ENCODE results near the gene G0S2.

The G0S2 gene

GRCh38 chr1:209674957-209675564 is at the start of gene G0S2:
G0S2 (plus strand) TSS chr1:209675412; CDS start chr1:209675685, 273 bp downstream.
- peak; percentile 1 for TF ChIP-seq CTCF (conservative IDR thresholded peaks at IDR 0.05; ENCODE audit: low read depth, low read length)
- peak within 1 kb of the TSS; percentile 42 for H3K4me3 ChIP-seq (ENCODE audit: low read length)
- no peak for DNase-seq (ENCODE audit: low read depth)

GRCh38 chr1:209625791-209626285 is 49.4 kb upstream of the G0S2 start:
- peak; percentile 33 for DNase-seq (ENCODE audit: low read depth)
- TF ChIP-seq CTCF (conservative IDR thresholded peaks at IDR 0.05; ENCODE audit: low read depth, low read length) = no peak
- H3K4me3 ChIP-seq (ENCODE audit: low read length) = no peak overlapping the region

GRCh38 chr1:209626346-209627026 is 48.7 kb upstream of the G0S2 start:
- TF ChIP-seq CTCF (conservative IDR thresholded peaks at IDR 0.05; ENCODE audit: low read depth, low read length) = no peak
- no peak overlapping the region for H3K4me3 ChIP-seq (ENCODE audit: low read length)
- no peak for DNase-seq (ENCODE audit: low read depth)

- H3K4me3 ChIP-seq (ENCODE audit: low read length) = no peak overlapping the region
- no peak for DNase-seq (ENCODE audit: low read depth)
- no peak for TF ChIP-seq CTCF (conservative IDR thresholded peaks at IDR 0.05; ENCODE audit: low read depth, low read length)
Observed at GRCh38 chr1:209627027-209627731, 48.0 kb upstream of the G0S2 start.

- TF ChIP-seq CTCF (conservative IDR thresholded peaks at IDR 0.05; ENCODE audit: low read depth, low read length) = peak; percentile 98
- no peak overlapping the region for H3K4me3 ChIP-seq (ENCODE audit: low read length)
- DNase-seq (ENCODE audit: low read depth) = no peak
Observed at GRCh38 chr1:209627732-209628196, 47.4 kb upstream of the G0S2 start.

GRCh38 chr1:209628618-209629299 is 46.5 kb upstream of the G0S2 start:
- no peak for DNase-seq (ENCODE audit: low read depth)
- H3K4me3 ChIP-seq (ENCODE audit: low read length) = no peak overlapping the region
- no peak for TF ChIP-seq CTCF (conservative IDR thresholded peaks at IDR 0.05; ENCODE audit: low read depth, low read length)

Measured in retinal pigment epithelial cell (primary cell).